ENCODE data around the gene MYL6B.

The MYL6B gene

DNA sequence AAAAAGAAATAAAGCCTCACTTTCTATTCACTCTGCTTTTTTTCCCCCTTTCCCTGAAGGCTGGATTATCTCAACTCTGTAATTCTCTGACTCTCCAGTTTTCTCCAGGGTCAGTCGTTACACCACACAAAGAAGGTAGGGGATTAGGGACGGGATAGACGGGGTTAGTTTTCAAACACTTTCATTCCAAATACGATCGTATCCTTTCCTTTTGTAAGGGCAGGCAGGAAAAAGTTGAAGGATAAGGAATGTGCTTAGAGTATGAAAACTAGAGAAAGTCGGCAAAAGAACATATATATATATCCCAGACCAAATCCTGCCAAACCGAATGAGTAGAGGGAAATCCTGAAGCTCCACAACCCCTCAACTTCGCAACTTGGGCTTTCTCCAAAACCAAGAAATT is 24.9 kb upstream of the MYL6B start:
- H3K9ac ChIP-seq (ENCODE audit: insufficient read length, low read depth) = peak overlapping the region; percentile 61
- H3K36me3 ChIP-seq (ENCODE audit: insufficient read depth, insufficient read length, low read length) = peaks cover 25% of the 10 kb centered on the region
- no peak for DNase-seq (ENCODE audit: low read depth, low spot score)
- H3K9me3 ChIP-seq (ENCODE audit: insufficient read depth, low read length) = peaks cover 15% of the 10 kb centered on the region
- TF ChIP-seq YY1 (IDR thresholded peaks at IDR 0.05; ENCODE audit: insufficient read depth, insufficient read length) = no peak
- TF ChIP-seq SUZ12 (IDR thresholded peaks at IDR 0.05; ENCODE audit: extremely low read depth, insufficient read depth, insufficient read length) = no peak
- TF ChIP-seq ZNF274 (IDR thresholded peaks at IDR 0.05; ENCODE audit: low read depth, low read length) = no peak
- H3K27me3 ChIP-seq (ENCODE audit: insufficient read depth, insufficient read length) = no peaks in the 10 kb centered on the region
- H3K4me1 ChIP-seq (ENCODE audit: insufficient read depth, insufficient read length) = peaks cover 6% of the 10 kb centered on the region
- H3K4me3 ChIP-seq (ENCODE audit: insufficient read length, low read depth) = no peak overlapping the region

DNA sequence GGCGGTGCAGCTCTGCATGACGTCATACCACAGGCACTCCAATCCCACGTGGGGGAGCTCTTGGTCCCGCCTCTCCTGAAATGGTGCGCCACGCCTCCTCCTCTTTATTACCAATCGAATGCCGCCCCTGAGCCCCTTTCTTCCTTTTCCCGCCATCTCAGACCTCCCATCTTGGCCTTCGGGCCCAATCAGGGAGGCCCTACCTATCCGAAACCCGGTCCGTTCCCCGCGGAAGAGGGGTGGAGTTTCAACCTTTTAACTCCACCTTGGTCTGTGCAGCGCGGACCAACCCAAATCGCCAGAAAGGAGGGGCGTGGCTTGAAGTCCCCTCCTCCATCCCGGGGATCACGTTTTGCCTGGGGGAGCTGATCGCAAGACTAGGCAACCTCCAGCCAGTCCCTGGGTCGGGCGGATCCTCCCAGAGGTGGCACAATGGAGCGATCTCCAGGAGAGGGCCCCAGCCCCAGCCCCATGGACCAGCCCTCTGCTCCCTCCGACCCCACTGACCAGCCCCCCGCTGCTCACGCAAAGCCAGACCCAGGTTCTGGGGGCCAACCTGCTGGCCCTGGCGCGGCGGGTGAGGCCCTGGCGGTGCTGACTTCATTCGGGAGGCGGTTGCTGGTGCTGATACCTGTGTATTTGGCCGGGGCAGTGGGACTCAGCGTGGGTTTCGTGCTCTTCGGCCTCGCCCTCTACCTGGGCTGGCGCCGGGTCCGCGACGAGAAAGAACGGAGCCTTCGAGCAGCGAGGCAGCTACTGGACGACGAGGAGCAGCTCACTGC is 24.3 kb upstream of the MYL6B start, which contains the start of gene ESYT1:
Gene ESYT1 (plus strand): TSS at position 380 of the 782 bp plus-strand sequence. CDS start 53 bp downstream, at position 433.
- peaks cover 15% of the 10 kb centered on the region for H3K9me3 ChIP-seq (ENCODE audit: insufficient read depth, low read length)
- H3K9ac ChIP-seq (ENCODE audit: insufficient read length, low read depth) = peak within 1 kb of the TSS; percentile 98
- H3K4me3 ChIP-seq (ENCODE audit: insufficient read length, low read depth) = peak within 1 kb of the TSS; percentile 95
- peaks cover 6% of the 10 kb centered on the region for H3K4me1 ChIP-seq (ENCODE audit: insufficient read depth, insufficient read length)
- no peaks in the 10 kb centered on the region for H3K27me3 ChIP-seq (ENCODE audit: insufficient read depth, insufficient read length)
- peak; percentile 100 for DNase-seq (ENCODE audit: low read depth, low spot score)
- H3K36me3 ChIP-seq (ENCODE audit: insufficient read depth, insufficient read length, low read length) = peaks cover 29% of the 10 kb centered on the region
- TF ChIP-seq SUZ12 (IDR thresholded peaks at IDR 0.05; ENCODE audit: extremely low read depth, insufficient read depth, insufficient read length) = no peak
- no peak for TF ChIP-seq YY1 (IDR thresholded peaks at IDR 0.05; ENCODE audit: insufficient read depth, insufficient read length)
- TF ChIP-seq ZNF274 (IDR thresholded peaks at IDR 0.05; ENCODE audit: low read depth, low read length) = no peak

GRCh38 chr12:56128670-56129205 is 23.6 kb upstream of the MYL6B start:
- H3K9me3 ChIP-seq (ENCODE audit: insufficient read depth, low read length) = peaks cover 15% of the 10 kb centered on the region
- peak overlapping the region; percentile 98 for H3K9ac ChIP-seq (ENCODE audit: insufficient read length, low read depth)
- H3K27me3 ChIP-seq (ENCODE audit: insufficient read depth, insufficient read length) = no peaks in the 10 kb centered on the region
- peaks cover 6% of the 10 kb centered on the region for H3K4me1 ChIP-seq (ENCODE audit: insufficient read depth, insufficient read length)
- no peak for DNase-seq (ENCODE audit: low read depth, low spot score)
- H3K4me3 ChIP-seq (ENCODE audit: insufficient read length, low read depth) = peak overlapping the region; percentile 95
- peaks cover 36% of the 10 kb centered on the region for H3K36me3 ChIP-seq (ENCODE audit: insufficient read depth, insufficient read length, low read length)
- no peak for TF ChIP-seq YY1 (IDR thresholded peaks at IDR 0.05; ENCODE audit: insufficient read depth, insufficient read length)
- no peak for TF ChIP-seq SUZ12 (IDR thresholded peaks at IDR 0.05; ENCODE audit: extremely low read depth, insufficient read depth, insufficient read length)
- TF ChIP-seq ZNF274 (IDR thresholded peaks at IDR 0.05; ENCODE audit: low read depth, low read length) = no peak

DNA sequence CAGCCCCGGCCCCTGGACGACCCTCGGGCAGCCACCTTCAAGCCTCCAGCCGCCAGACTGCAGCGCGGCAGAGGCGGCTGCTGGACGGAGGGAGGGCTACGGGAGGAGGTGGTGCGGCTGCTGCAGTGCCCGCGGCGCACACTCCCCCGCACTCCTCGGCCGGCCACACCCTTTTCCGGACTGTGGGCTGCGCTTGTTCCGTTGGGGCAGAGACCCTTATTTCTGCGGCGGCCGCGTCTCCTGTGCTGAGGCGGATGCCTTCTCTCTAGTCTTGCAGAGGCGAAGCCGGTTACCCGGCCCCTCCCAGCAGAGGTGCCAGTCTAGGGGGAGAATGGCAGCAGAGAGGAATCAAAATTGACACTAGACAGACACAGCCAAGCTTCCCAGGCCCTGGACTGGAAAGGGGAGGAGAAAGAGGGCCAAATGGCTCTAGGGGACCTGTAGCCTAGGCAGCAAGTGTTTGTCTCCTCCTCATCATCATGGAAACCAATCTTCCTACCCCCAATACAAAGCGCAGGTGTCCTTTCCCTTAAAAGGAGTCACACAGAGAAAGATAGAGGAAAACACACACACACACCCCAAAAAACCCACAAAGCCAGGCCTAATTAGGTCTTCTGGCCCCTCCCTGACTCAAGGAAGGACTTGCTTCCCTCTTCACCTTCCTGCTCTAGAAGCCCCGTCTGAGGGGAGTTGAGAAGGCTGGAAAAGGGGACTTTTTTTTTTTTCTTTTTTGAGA is 23.0 kb upstream of the MYL6B start:
- DNase-seq (ENCODE audit: low read depth, low spot score) = no peak
- peak overlapping the region; percentile 98 for H3K9ac ChIP-seq (ENCODE audit: insufficient read length, low read depth)
- peak overlapping the region; percentile 95 for H3K4me3 ChIP-seq (ENCODE audit: insufficient read length, low read depth)
- peaks cover 42% of the 10 kb centered on the region for H3K36me3 ChIP-seq (ENCODE audit: insufficient read depth, insufficient read length, low read length)
- H3K27me3 ChIP-seq (ENCODE audit: insufficient read depth, insufficient read length) = no peaks in the 10 kb centered on the region
- H3K4me1 ChIP-seq (ENCODE audit: insufficient read depth, insufficient read length) = peaks cover 6% of the 10 kb centered on the region
- H3K9me3 ChIP-seq (ENCODE audit: insufficient read depth, low read length) = peaks cover 15% of the 10 kb centered on the region
- TF ChIP-seq SUZ12 (IDR thresholded peaks at IDR 0.05; ENCODE audit: extremely low read depth, insufficient read depth, insufficient read length) = no peak
- no peak for TF ChIP-seq YY1 (IDR thresholded peaks at IDR 0.05; ENCODE audit: insufficient read depth, insufficient read length)
- TF ChIP-seq ZNF274 (IDR thresholded peaks at IDR 0.05; ENCODE audit: low read depth, low read length) = no peak

DNA sequence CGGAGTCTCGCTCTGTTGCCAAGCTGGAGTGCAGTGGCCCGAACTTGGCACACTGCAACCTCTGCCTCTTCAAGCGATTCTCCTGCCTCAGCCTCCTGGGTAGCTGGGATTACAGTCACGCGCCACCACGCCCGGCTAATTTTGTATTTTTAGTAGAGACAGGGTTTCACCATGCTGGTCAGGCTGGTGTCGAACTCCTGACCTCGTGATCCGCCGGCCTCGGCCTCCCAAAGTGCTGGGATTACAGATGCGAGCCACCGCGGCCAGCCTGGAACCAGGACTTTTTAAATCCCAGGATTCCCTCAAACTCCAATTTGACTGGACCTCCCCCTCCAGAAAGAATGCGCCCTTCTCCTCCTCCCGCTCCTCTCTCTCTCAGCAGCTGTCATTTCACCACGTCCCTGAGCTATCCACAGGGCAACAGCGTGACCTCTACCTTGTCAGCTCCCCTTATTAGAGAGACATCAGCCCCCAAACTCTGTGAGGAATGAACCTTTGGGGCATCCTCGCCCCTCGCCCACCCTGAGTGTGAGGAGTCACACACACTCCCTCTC is 22.4 kb upstream of the MYL6B start:
- TF ChIP-seq YY1 (IDR thresholded peaks at IDR 0.05; ENCODE audit: insufficient read depth, insufficient read length) (no peak), ZNF274 (IDR thresholded peaks at IDR 0.05; ENCODE audit: low read depth, low read length) (no peak), SUZ12 (IDR thresholded peaks at IDR 0.05; ENCODE audit: extremely low read depth, insufficient read depth, insufficient read length) (no peak)
- no peak for DNase-seq (ENCODE audit: low read depth, low spot score)
- Histone ChIP-seq H3K27me3 (ENCODE audit: insufficient read depth, insufficient read length) (no peaks in the 10 kb centered on the region), H3K9ac (ENCODE audit: insufficient read length, low read depth) (peak overlapping the region; percentile 98), H3K36me3 (ENCODE audit: insufficient read depth, insufficient read length, low read length) (peaks cover 47% of the 10 kb centered on the region), H3K9me3 (ENCODE audit: insufficient read depth, low read length) (peaks cover 15% of the 10 kb centered on the region), H3K4me3 (ENCODE audit: insufficient read length, low read depth) (no peak overlapping the region), H3K4me1 (ENCODE audit: insufficient read depth, insufficient read length) (peaks cover 6% of the 10 kb centered on the region)

GRCh38 chr12:56130876-56131275 is 21.5 kb upstream of the MYL6B start:
- Histone ChIP-seq H3K4me1 (ENCODE audit: insufficient read depth, insufficient read length) (peaks cover 6% of the 10 kb centered on the region), H3K9me3 (ENCODE audit: insufficient read depth, low read length) (peaks cover 15% of the 10 kb centered on the region), H3K4me3 (ENCODE audit: insufficient read length, low read depth) (no peak overlapping the region), H3K27me3 (ENCODE audit: insufficient read depth, insufficient read length) (no peaks in the 10 kb centered on the region), H3K36me3 (ENCODE audit: insufficient read depth, insufficient read length, low read length) (peaks cover 53% of the 10 kb centered on the region), H3K9ac (ENCODE audit: insufficient read length, low read depth) (no peak overlapping the region)
- DNase-seq (ENCODE audit: low read depth, low spot score) = no peak
- no peak for TF ChIP-seq YY1 (IDR thresholded peaks at IDR 0.05; ENCODE audit: insufficient read depth, insufficient read length)
- TF ChIP-seq ZNF274 (IDR thresholded peaks at IDR 0.05; ENCODE audit: low read depth, low read length) = no peak
- TF ChIP-seq SUZ12 (IDR thresholded peaks at IDR 0.05; ENCODE audit: extremely low read depth, insufficient read depth, insufficient read length) = no peak

Data from NT2/D1 (cell line).